ENCODE results near the gene UNC5B.

The UNC5B gene

DNA sequence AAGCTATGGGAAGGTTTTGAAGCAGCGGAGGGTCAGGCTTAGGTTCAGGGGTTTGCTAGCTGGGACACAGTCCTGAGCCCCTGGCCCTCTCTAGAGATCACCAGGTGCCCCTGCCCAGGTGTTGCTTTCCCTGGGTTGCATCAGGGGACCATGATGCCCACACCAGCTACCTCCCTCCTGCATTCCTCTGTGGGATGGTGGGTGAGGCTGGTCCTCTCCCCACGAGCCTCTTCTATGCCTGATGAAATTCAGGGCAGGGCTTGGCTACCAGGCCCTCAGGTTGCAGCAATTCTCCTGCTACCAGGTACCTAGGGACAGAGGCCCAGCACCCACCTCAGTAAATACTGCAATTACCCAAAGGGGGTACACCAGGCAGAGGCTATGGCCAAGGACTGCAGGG, 95.9 kb downstream of the UNC5B start:
- Histone ChIP-seq H3K36me3 (ENCODE audit: insufficient read depth, low read length) (no peaks in the 10 kb centered on the region), H3K9me3 (ENCODE audit: control insufficient read depth, insufficient read depth, low read length) (no peaks in the 10 kb centered on the region), H3K4me1 (ENCODE audit: insufficient read depth, low read length) (peaks cover 3% of the 10 kb centered on the region; the same call in 1 of the 2 replicates), H3K9ac (ENCODE audit: low read depth, low read length) (no peak overlapping the region)

GRCh38 chr10:71308985-71309384, 96.6 kb downstream of the UNC5B start:
- Histone ChIP-seq H3K9me3 (ENCODE audit: control insufficient read depth, insufficient read depth, low read length) (no peaks in the 10 kb centered on the region), H3K36me3 (ENCODE audit: insufficient read depth, low read length) (no peaks in the 10 kb centered on the region), H3K4me1 (ENCODE audit: insufficient read depth, low read length) (no peaks in the 10 kb centered on the region), H3K9ac (ENCODE audit: low read depth, low read length) (no peak overlapping the region)

DNA sequence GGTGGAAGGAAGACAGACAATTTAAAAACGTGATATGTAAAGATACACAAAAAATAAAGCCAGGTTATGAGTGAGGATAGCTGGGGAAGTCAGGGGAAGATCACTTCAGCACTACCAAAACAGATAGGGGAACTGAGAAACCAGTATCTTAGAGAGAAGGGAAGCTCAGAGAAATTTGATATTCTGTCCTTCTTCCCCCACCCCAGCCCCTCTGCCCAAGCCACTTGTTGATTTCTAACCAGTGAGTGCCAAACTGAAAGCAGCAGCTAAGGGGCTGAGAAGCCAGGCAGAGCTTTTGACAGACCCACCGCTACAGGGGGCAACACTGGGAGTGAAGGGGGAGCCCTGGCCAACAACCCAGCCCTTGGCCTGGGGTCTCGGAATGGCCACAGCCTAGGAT, 97.5 kb downstream of the UNC5B start:
- no peaks in the 10 kb centered on the region for H3K36me3 ChIP-seq (ENCODE audit: insufficient read depth, low read length)
- H3K9ac ChIP-seq (ENCODE audit: low read depth, low read length), result no peak overlapping the region
- no peaks in the 10 kb centered on the region for H3K4me1 ChIP-seq (ENCODE audit: insufficient read depth, low read length)
- H3K9me3 ChIP-seq (ENCODE audit: control insufficient read depth, insufficient read depth, low read length), result no peaks in the 10 kb centered on the region

GRCh38 chr10:71312220-71312619, 99.8 kb downstream of the UNC5B start:
- no peaks in the 10 kb centered on the region for H3K9me3 ChIP-seq (ENCODE audit: control insufficient read depth, insufficient read depth, low read length)

DNA sequence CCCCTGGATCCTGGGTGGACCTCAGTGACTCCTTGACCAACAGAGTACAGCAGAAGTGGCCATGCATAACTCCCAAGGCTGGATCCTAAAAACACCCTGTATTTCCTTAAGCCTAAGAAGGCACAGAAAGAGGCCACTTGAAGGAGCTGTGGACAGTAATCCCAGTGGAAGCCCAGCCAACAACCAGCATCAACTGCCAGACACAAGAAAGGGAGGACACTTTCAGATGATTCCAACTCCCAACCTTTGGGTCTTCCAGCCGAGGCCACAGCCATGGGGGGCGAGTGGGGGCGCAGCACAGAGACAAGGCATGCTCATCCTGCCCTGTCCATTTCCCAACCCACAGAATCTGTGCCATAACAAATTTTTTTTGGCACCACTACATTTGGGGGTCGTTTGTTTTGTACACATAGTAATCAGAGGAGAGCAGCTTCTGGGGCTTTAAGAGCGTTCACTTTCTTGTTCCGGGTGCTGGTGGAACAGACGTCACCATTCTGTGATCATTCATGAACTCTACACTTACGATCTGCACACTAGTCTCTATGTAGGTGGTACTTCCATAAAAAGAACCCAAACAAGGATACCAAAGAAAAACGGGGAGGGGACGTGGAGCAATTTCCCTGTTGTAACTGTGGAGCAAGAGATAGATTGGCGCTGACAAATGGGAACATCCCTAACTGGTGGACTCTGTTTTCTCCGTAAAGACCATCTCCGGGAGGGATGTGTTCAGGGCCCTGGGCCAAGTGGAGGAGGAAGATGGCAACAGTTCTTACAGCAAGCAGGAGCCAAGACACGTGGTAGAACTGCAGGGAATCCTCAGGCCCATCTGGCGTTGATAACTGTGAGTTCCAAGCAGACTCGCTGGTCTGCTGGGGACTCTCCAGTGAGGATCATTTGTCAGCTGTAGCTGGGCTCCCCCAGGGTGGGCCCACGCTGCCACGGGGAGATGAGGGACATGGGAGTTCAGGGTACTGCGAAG, 100.7 kb downstream of the UNC5B start:
- H3K9me3 ChIP-seq (ENCODE audit: control insufficient read depth, insufficient read depth, low read length), result no peaks in the 10 kb centered on the region
- no peaks in the 10 kb centered on the region for H3K36me3 ChIP-seq (ENCODE audit: insufficient read depth, low read length)
- no peak overlapping the region for H3K9ac ChIP-seq (ENCODE audit: low read depth, low read length)
- H3K4me1 ChIP-seq (ENCODE audit: insufficient read depth, low read length), result no peaks in the 10 kb centered on the region; the same call in 1 of the 2 replicates

More at GRCh38 chr10:71312220-71312619, 99.8 kb downstream of the UNC5B start:
- no peaks in the 10 kb centered on the region for H3K36me3 ChIP-seq (ENCODE audit: insufficient read depth, low read length)
- no peak overlapping the region for H3K9ac ChIP-seq (ENCODE audit: low read depth, low read length)
- no peaks in the 10 kb centered on the region; the same call in 1 of the 2 replicates for H3K4me1 ChIP-seq (ENCODE audit: insufficient read depth, low read length)

- Histone ChIP-seq H3K4me1 (ENCODE audit: insufficient read depth, low read length) (no peaks in the 10 kb centered on the region; the same call in 1 of the 2 replicates), H3K9me3 (ENCODE audit: control insufficient read depth, insufficient read depth, low read length) (no peaks in the 10 kb centered on the region), H3K9ac (ENCODE audit: low read depth, low read length) (peak overlapping the region; percentile 38; the same call in 1 of the 2 replicates), H3K36me3 (ENCODE audit: insufficient read depth, low read length) (no peaks in the 10 kb centered on the region)
Measured at GRCh38 chr10:71314028-71314693, 101.8 kb downstream of the UNC5B start.

- Histone ChIP-seq H3K36me3 (ENCODE audit: insufficient read depth, low read length) (no peaks in the 10 kb centered on the region), H3K9me3 (ENCODE audit: control insufficient read depth, insufficient read depth, low read length) (no peaks in the 10 kb centered on the region), H3K4me1 (ENCODE audit: insufficient read depth, low read length) (no peaks in the 10 kb centered on the region; the same call in 1 of the 2 replicates), H3K9ac (ENCODE audit: low read depth, low read length) (peak overlapping the region; percentile 38; the same call in 1 of the 2 replicates)
Measured at GRCh38 chr10:71314694-71315225, 102.4 kb downstream of the UNC5B start.

GRCh38 chr10:71316056-71316785, 103.9 kb downstream of the UNC5B start:
- no peaks in the 10 kb centered on the region; the same call in 1 of the 2 replicates for H3K4me1 ChIP-seq (ENCODE audit: insufficient read depth, low read length)
- no peak overlapping the region for H3K9ac ChIP-seq (ENCODE audit: low read depth, low read length)
- no peaks in the 10 kb centered on the region for H3K36me3 ChIP-seq (ENCODE audit: insufficient read depth, low read length)
- H3K9me3 ChIP-seq (ENCODE audit: control insufficient read depth, insufficient read depth, low read length), result no peaks in the 10 kb centered on the region

DNA sequence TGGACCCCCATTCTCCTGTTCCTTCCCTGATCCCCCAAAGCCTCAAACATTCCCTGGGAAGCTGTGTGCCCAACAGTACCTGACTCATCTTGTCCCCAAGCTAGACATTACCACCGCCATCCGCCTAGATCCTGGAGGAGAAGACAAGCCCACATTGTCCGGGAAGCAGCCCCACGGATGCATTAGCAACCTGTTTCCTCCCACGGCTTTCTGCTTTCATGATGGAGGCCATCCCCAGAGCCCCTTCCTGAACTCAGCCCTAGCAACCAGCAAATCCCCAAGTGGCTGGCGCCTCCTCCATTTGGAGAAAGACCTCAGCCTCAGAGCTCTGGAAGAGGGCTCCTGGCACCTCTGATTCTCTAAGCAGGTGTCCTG, 104.4 kb downstream of the UNC5B start:
- no peaks in the 10 kb centered on the region for H3K9me3 ChIP-seq (ENCODE audit: control insufficient read depth, insufficient read depth, low read length)

GRCh38 chr10:71317739-71318138, 105.4 kb downstream of the UNC5B start:
- Histone ChIP-seq H3K9me3 (ENCODE audit: control insufficient read depth, insufficient read depth, low read length) (no peaks in the 10 kb centered on the region), H3K9ac (ENCODE audit: low read depth, low read length) (no peak overlapping the region), H3K36me3 (ENCODE audit: insufficient read depth, low read length) (no peaks in the 10 kb centered on the region), H3K4me1 (ENCODE audit: insufficient read depth, low read length) (no peaks in the 10 kb centered on the region; the same call in 1 of the 2 replicates)

More for the DNA sequence above, 104.4 kb downstream of the UNC5B start:
- H3K36me3 ChIP-seq (ENCODE audit: insufficient read depth, low read length), result no peaks in the 10 kb centered on the region
- no peaks in the 10 kb centered on the region; the same call in 1 of the 2 replicates for H3K4me1 ChIP-seq (ENCODE audit: insufficient read depth, low read length)
- no peak overlapping the region for H3K9ac ChIP-seq (ENCODE audit: low read depth, low read length)

GRCh38 chr10:71319042-71319799, 106.9 kb downstream of the UNC5B start, which contains the start of gene SLC29A3:
TSS of gene SLC29A3 (plus strand) at chr10:71319259. CDS start at chr10:71319310, 51 bp downstream.
- no peaks in the 10 kb centered on the region for H3K36me3 ChIP-seq (ENCODE audit: insufficient read depth, low read length)

GRCh38 chr10:71319800-71320392, 107.5 kb downstream of the UNC5B start:
- H3K36me3 ChIP-seq (ENCODE audit: insufficient read depth, low read length), result no peaks in the 10 kb centered on the region
- no peaks in the 10 kb centered on the region for H3K9me3 ChIP-seq (ENCODE audit: control insufficient read depth, insufficient read depth, low read length)
- no peaks in the 10 kb centered on the region; the same call in 1 of the 2 replicates for H3K4me1 ChIP-seq (ENCODE audit: insufficient read depth, low read length)
- peak overlapping the region; percentile 57 for H3K9ac ChIP-seq (ENCODE audit: low read depth, low read length)

More at GRCh38 chr10:71319042-71319799, 106.9 kb downstream of the UNC5B start, which contains the start of gene SLC29A3:
- Histone ChIP-seq H3K9ac (ENCODE audit: low read depth, low read length) (peak within 1 kb of the TSS; percentile 57), H3K4me1 (ENCODE audit: insufficient read depth, low read length) (no peaks in the 10 kb centered on the region; the same call in 1 of the 2 replicates), H3K9me3 (ENCODE audit: control insufficient read depth, insufficient read depth, low read length) (no peaks in the 10 kb centered on the region)

DNA sequence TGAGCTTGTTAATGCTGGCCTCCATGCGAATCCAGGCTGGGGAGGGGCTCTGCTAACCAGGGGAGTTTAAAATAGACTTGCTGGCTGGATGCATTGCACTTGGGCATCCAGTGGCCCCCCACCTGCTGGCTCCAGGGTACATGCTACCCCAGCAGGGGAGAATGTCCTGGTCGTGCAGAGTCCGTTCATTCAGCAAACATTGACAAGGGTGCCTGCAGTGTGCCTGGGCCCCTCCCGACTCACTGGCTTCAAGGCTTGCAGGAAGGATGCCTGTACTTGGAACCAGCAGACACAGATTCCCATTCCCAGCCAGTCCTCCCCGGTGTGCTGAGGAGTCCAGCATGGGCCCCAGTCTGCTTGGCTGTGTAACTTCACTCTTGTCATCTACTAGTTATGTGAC, 108.2 kb downstream of the UNC5B start:
- Histone ChIP-seq H3K9ac (ENCODE audit: low read depth, low read length) (no peak overlapping the region), H3K9me3 (ENCODE audit: control insufficient read depth, insufficient read depth, low read length) (no peaks in the 10 kb centered on the region), H3K36me3 (ENCODE audit: insufficient read depth, low read length) (no peaks in the 10 kb centered on the region), H3K4me1 (ENCODE audit: insufficient read depth, low read length) (no peaks in the 10 kb centered on the region; the same call in 1 of the 2 replicates)
